Adrenal gland (tissue), 12 donors: ENCODE results near the gene SLFN11. TPM values are rescaled to one million over a fixed set of nuclear protein-coding genes. Genes with fewer than 3 reads are reported as not detected.

Source experiments
- DNase-seq, 7 donors: peaks; one replicate each; pipeline ENCODE4 v3.0.0-alpha.2; 2019 to 2020
- H3K27ac ChIP-seq, 5 donors: fragments of 200-600 bp; sonication (generic) in 4 of 5; 1 replicate in 3 of 5; 2 replicates in 2 of 5; pipeline versions ENCODE4 v1.5.1 to v1.8.0; 2016 to 2020; ENCODE audit warnings: mild to moderate bottlenecking in 1 of 5
- H3K27me3 ChIP-seq: fragments of 200-600 bp; 2 replicates; pipeline ENCODE4 v1.8.0; 2021
- H3K36me3 ChIP-seq, 2 donors: fragments of 200-600 bp; replicated peaks in 1 of 2; 1 replicate in 1 of 2; 2 replicates in 1 of 2; pipeline versions ENCODE4 v1.5.1 to v1.8.0; 2018 to 2022
- H3K4me1 ChIP-seq, 2 donors: fragments of 200-600 bp; replicated peaks in 1 of 2; 1 replicate in 1 of 2; 2 replicates in 1 of 2; pipeline versions ENCODE4 v1.5.1 to v1.8.0; 2018 to 2021
- H3K4me3 ChIP-seq, 4 donors: fragments of 200-600 bp; sonication (generic) in 3 of 4; one replicate each; pipeline ENCODE4 v1.5.1; 2016 to 2018
- H3K9me3 ChIP-seq, 3 donors: fragments of 200-600 bp; sonication (generic) in 1 of 3; replicated peaks in 1 of 3; 1 replicate in 2 of 3; 2 replicates in 1 of 3; pipeline versions ENCODE4 v1.5.1 to v1.8.0; 2016 to 2021
- CTCF ChIP-seq, 6 experiments: fragments of 450-650 bp in 4 of 6; fragments of 200-600 bp in 2 of 6; sonication (generic) in 1 of 6; IDR thresholded peaks; 1 replicate in 5 of 6; 2 replicates in 1 of 6; pipeline versions ENCODE4 v1.5.1 to v1.8.0; 2016 to 2021; ENCODE audit warnings: antibody characterized with exemption in 6 of 6, mild to moderate bottlenecking in 2 of 6, moderate library complexity in 1 of 6
- POLR2A ChIP-seq, 2 donors: fragments of 450-650 bp; IDR thresholded peaks; one replicate each; pipeline ENCODE4 v1.6.1; 2017; ENCODE audit warnings: antibody characterized with exemption in 2 of 2, mild to moderate bottlenecking in 2 of 2, moderate library complexity in 1 of 2
- WGBS, 4 donors: extraction: QIAGEN DNeasy Blood & Tissue Kit in 2 of 4; methylation state at CpG; one replicate each; pipeline versions ENCODE4 v1.1.5 to v1.1.7; 2013 to 2017; 5-methylcytosine and 5-hydroxymethylcytosine counted together
- intact Hi-C, 2 donors: fragments of 100-400 bp; cut with DNase I; formaldehyde crosslinking; loops; one replicate each; pipeline versions ENCODE4 v1.14.1 to v1.15.0; 2022 to 2023
- polyA plus RNA-seq, 3 donors: library from polyadenylated mRNA; stranded (reverse); fragments of 200-250 nt in 2 of 3; fragments of 350-450 nt in 1 of 3; fragmentation: Illumina TruSeq in 1 of 3; extraction: RNeasy Lipid Tissue Mini Kit (QIAGEN cat#74804) in 1 of 3; gene quantifications; one replicate each; pipeline ENCODE4 v1.2.3, GENCODE V29; 2013 to 2014
- total RNA-seq, 9 donors: library from RNA; depleted of rRNA in 4 of 9; stranded (reverse); fragments of >200 nt in 4 of 9; fragments of 120-200 nt in 1 of 9; fragmentation: NEBNext Ultra II Directional in 1 of 9; extraction: Animal tissue kit (Norgen Biotek cat#: 25700) in 1 of 9; gene quantifications; one replicate each; pipeline versions ENCODE4 v1.1.0 to v1.2.4, GENCODE V29; 2013 to 2023
- donor health status: healthy with polysubstance abuse.
- donor health status: Bipolar disorder and iron deficiency.
- donor health status: DM: yes; HTN: yes; CAD: no.
- donor health status: DM: no; HTN: no; CAD: no.
- donor health status: DM: no; HTN: no; CAD: no.
- donor health status: DM: yes; HTN: yes; CAD: no.

Gene SLFN11
- total and polyA plus RNA-seq, 12 donors: 6.4 to 37.3 (median 19.3) TPM

DNA sequence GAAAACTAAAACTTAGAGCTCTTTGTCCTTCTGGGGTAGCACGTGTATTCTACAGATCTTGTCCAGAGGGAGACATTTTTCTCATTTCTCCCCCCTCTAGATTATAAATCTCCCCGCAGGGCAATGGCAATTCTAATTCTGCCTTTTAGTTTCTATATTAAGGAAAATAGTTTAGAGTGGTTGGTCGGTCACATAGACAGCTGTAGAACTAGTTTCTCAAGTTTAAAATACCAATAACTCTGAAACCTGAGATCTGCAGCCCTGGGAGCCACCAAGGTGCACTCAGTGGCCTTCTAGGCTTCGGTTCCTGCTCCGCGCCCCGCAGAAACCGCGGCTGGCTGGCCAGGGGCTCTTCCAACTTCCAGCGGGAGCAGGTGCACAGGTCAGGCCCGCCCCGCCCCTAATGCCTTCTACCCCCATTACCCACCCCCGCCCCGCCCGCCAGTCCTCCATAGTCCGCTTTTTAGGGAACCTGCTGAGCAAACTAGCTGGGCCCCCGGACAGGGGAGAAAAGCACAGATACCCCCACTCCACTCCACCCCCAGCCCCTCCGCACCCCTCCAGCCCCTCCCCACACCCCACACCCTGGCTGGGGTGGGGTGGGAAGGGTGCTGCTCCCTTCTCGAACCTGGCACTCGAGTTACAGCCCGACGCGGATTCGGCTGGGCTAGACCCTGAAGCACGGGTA lies 431 bp downstream of the SLFN11 start:
- Histone ChIP-seq H3K4me3 (peak overlapping the region in 2 of 4 donors; percentile 30 to 73), H3K9me3 (peaks cover 0 to 3% (median 0%) of the 10 kb centered on the region in 3 donors), H3K27ac (peak overlapping the region; percentile 28 to 97 (median 84)), H3K27me3 (peaks cover 25% of the 10 kb centered on the region), H3K4me1 (peaks cover 0 to 24% of the 10 kb centered on the region in 2 donors), H3K36me3 (no peaks in the 10 kb centered on the region)
- 1 to 6% (median 3%) methylated on average over 10 to 25 of the region's 25 CpGs for WGBS, 4 donors
- intact Hi-C loops: no loop called here
- TF ChIP-seq CTCF (IDR thresholded peaks at IDR 0.05): no peak
- TF ChIP-seq POLR2A (IDR thresholded peaks at IDR 0.05): no peak
- DNase-seq: no peak

GRCh38 chr17:35371934-35372333 lies 1.5 kb downstream of the SLFN11 start:
- H3K36me3 ChIP-seq: no peaks in the 10 kb centered on the region
- TF ChIP-seq CTCF (IDR thresholded peaks at IDR 0.05) (no peak), POLR2A (IDR thresholded peaks at IDR 0.05) (no peak)
- H3K27ac ChIP-seq: no peak overlapping the region
- intact Hi-C loops: no loop called here
- 53 to 78% (median 59%) methylated on average over 3 of the region's 3 CpGs for WGBS, 4 donors
- H3K4me1 ChIP-seq: peaks cover 0 to 19% of the 10 kb centered on the region in 2 donors
- peaks cover 25% of the 10 kb centered on the region for H3K27me3 ChIP-seq
- DNase-seq: no peak
- H3K4me3 ChIP-seq: peak overlapping the region in 1 of 4 donors; percentile 73
- H3K9me3 ChIP-seq: peaks cover 0 to 3% (median 0%) of the 10 kb centered on the region in 3 donors

DNA sequence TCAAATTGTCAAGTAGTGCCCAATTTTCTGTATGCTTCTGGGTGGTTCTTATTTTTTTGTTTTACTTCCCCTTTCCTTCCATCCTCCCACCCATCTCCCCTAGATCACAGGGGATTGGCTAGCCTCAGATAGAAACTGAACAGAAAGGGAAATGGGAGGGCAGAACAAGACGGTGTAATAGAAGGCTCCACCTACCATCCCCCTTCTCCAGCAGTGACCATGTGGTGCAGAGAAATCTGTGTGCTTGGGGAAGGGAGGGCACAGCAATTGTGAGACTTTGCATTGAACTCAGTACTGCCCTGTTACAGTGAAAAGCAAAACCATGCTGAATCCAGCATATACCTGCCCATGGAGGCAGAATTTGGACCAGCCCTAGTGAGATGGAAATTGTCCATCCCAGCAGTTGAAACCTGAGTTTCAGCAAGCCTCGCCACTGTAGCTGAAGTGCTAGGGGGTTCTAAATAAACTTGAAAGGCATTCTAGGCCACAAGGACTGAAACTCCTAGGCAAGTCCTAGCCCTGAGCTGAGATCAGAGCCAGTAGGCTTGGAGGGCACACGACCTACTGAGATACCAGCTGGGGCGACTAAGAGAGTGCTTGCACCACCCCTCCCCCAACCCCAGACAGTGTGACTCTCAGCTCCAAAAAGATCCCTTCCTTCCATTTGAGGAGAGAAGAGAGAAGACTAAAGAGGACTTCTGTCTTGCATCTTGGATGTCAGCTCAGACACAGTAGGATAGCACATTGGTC lies 5.2 kb downstream of the SLFN11 start:
- no peak for DNase-seq
- WGBS, 4 donors: 33 to 45% (median 41%) methylated on average over 4 of the region's 4 CpGs
- H3K27me3 ChIP-seq: peaks cover 17% of the 10 kb centered on the region
- peaks cover 0 to 8% of the 10 kb centered on the region in 2 donors for H3K36me3 ChIP-seq
- H3K4me1 ChIP-seq: no peaks in the 10 kb centered on the region
- no peak overlapping the region for H3K4me3 ChIP-seq
- peaks cover 0 to 3% (median 0%) of the 10 kb centered on the region in 3 donors for H3K9me3 ChIP-seq
- no peak overlapping the region for H3K27ac ChIP-seq
- intact Hi-C loops: no loop called here
- TF ChIP-seq POLR2A (IDR thresholded peaks at IDR 0.05) (no peak), CTCF (IDR thresholded peaks at IDR 0.05) (no peak)

GRCh38 chr17:35361027-35361426 lies 12.4 kb downstream of the SLFN11 start:
- TF ChIP-seq POLR2A (IDR thresholded peaks at IDR 0.05) (no peak), CTCF (IDR thresholded peaks at IDR 0.05) (no peak)
- Histone ChIP-seq H3K36me3 (peaks cover 0 to 19% of the 10 kb centered on the region in 2 donors), H3K27ac (no peak overlapping the region), H3K27me3 (no peaks in the 10 kb centered on the region), H3K4me3 (no peak overlapping the region), H3K9me3 (no peaks in the 10 kb centered on the region), H3K4me1 (no peaks in the 10 kb centered on the region)
- WGBS, 4 donors: 32 to 57% (median 46%) methylated on average over 1 of the region's 1 CpG
- no peak for DNase-seq
- intact Hi-C loops: no loop called here
